Loucy (cell line): Measurements from ENCODE around the gene CNTNAP2.

ENCODE experiments used
- H2AFZ ChIP-seq: fragments of 200-600 bp; sonication (generic); 2 replicates; pipeline ENCODE4 v1.6.0; 2016; ENCODE audit warnings: antibody characterized with exemption, mild to moderate bottlenecking, low read length, moderate library complexity
- H3F3A ChIP-seq: fragments of 200-600 bp; 2 replicates; pipeline ENCODE4 v1.6.0; 2016; ENCODE audit warnings: antibody characterized with exemption, low read depth, mild to moderate bottlenecking
- H3K27me3 ChIP-seq: fragments of 200-600 bp; sonication (generic); 2 replicates; pipeline ENCODE4 v1.6.1; 2014; ENCODE audit warnings: low read length, mild to moderate bottlenecking; ENCODE audit not compliant: insufficient read depth, poor library complexity, severe bottlenecking
- H3K36me3 ChIP-seq: fragments of 200-600 bp; sonication (generic); 2 replicates; pipeline ENCODE4 v1.6.1; 2016; ENCODE audit warnings: low read length; ENCODE audit not compliant: insufficient read depth
- H3K4me1 ChIP-seq: fragments of 200-600 bp; sonication (generic); 2 replicates; pipeline ENCODE4 v1.5.1; 2014; ENCODE audit warnings: low read length, mild to moderate bottlenecking; ENCODE audit not compliant: insufficient read depth, poor library complexity, severe bottlenecking
- H3K4me2 ChIP-seq: fragments of 200-600 bp; sonication (generic); 2 replicates; pipeline ENCODE4 v1.6.0; 2014; ENCODE audit warnings: antibody characterized with exemption, low read length, low read depth, mild to moderate bottlenecking; ENCODE audit not compliant: poor library complexity, severe bottlenecking
- H3K4me3 ChIP-seq: fragments of 200-600 bp; sonication (generic); 2 replicates; pipeline ENCODE4 v1.5.1; 2014; ENCODE audit warnings: low read length, mild to moderate bottlenecking, mixed read lengths; ENCODE audit not compliant: poor library complexity, severe bottlenecking
- H3K79me2 ChIP-seq: fragments of 200-600 bp; sonication (generic); 2 replicates; pipeline ENCODE4 v1.6.1; 2014; ENCODE audit warnings: low read length; ENCODE audit not compliant: insufficient read depth
- H3K9ac ChIP-seq: fragments of 200-600 bp; sonication (generic); 2 replicates; pipeline ENCODE4 v1.6.0; 2014; ENCODE audit warnings: mild to moderate bottlenecking, low read depth, low read length, moderate library complexity; ENCODE audit not compliant: poor library complexity, severe bottlenecking
- H3K9me2 ChIP-seq: fragments of 200-600 bp; sonication (generic); replicated peaks from 2 replicates; pipeline ENCODE4 v1.6.1; 2016; ENCODE audit warnings: low read depth, low read length, mixed read lengths
- H3K9me3 ChIP-seq: fragments of 200-600 bp; sonication (generic); 2 replicates; pipeline ENCODE4 v1.6.1; 2014; ENCODE audit warnings: mild to moderate bottlenecking, antibody characterized with exemption, low read length, low read depth; ENCODE audit not compliant: insufficient read depth
- H4K20me1 ChIP-seq: fragments of 200-600 bp; sonication (generic); 2 replicates; pipeline ENCODE4 v1.6.0; 2014; ENCODE audit warnings: antibody characterized with exemption, low read length, mild to moderate bottlenecking; ENCODE audit not compliant: insufficient read depth, poor library complexity, severe bottlenecking
- EZH2phosphoT487 ChIP-seq: fragments of 200-600 bp; IDR thresholded peaks from 2 replicates; pipeline ENCODE4 v1.6.1; 2018; ENCODE audit warnings: antibody characterized with exemption, mild to moderate bottlenecking, moderate library complexity, borderline replicate concordance
- TF ChIP-seq, protein P1 (sequence below): fragments of 200-600 bp; sonication (generic); conservative IDR thresholded peaks from 2 replicates; pipeline ENCODE4 v1.5.1; 2014; ENCODE audit warnings: mild to moderate bottlenecking, antibody characterized with exemption, low read length

Gene CNTNAP2

DNA sequence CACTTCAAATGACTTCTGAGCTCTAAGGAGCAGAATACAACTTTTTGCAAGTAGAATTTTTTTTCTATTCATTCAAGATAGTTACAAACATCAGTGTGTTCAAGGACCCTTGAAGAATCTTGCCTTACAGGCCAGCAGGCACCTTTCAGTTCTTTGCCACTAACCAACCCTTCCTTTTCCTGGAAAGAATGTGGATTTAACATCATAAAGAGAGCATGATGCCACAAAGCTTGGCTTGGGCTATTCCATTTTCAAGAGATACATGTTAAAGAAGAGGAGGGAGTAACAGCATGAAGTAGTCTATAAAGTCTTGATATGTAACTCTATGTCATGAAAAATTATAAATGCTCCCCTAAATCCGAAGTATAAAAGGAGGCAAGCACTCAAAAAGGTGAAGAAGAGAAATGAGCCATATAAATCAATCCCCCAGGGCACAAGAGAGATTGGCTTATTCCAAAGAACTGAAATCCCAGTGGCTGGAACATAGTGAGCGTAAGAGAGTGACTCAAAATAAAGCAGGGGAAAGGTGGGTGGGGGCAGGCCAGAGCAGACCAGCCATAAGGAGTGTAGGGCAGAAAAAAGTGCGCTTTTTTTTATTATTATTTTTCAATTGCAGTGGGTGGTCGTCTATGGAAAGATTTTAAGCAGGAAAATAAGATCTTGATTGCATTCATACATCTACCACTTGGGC lies 1448.3 kb downstream of the CNTNAP2 start:
- no peaks in the 10 kb centered on the region for H3F3A ChIP-seq
- no peaks in the 10 kb centered on the region for H3K27me3 ChIP-seq
- H3K9me2 ChIP-seq = no peaks in the 10 kb centered on the region
- no peak overlapping the region for H3K9ac ChIP-seq
- H3K4me3 ChIP-seq = no peak overlapping the region
- H4K20me1 ChIP-seq = no peaks in the 10 kb centered on the region
- H3K79me2 ChIP-seq = no peaks in the 10 kb centered on the region
- no peak overlapping the region for H3K4me2 ChIP-seq
- no peak for TF ChIP-seq EZH2phosphoT487
- TF ChIP-seq, protein P1, sequence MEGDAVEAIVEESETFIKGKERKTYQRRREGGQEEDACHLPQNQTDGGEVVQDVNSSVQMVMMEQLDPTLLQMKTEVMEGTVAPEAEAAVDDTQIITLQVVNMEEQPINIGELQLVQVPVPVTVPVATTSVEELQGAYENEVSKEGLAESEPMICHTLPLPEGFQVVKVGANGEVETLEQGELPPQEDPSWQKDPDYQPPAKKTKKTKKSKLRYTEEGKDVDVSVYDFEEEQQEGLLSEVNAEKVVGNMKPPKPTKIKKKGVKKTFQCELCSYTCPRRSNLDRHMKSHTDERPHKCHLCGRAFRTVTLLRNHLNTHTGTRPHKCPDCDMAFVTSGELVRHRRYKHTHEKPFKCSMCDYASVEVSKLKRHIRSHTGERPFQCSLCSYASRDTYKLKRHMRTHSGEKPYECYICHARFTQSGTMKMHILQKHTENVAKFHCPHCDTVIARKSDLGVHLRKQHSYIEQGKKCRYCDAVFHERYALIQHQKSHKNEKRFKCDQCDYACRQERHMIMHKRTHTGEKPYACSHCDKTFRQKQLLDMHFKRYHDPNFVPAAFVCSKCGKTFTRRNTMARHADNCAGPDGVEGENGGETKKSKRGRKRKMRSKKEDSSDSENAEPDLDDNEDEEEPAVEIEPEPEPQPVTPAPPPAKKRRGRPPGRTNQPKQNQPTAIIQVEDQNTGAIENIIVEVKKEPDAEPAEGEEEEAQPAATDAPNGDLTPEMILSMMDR = no peak
- no peaks in the 10 kb centered on the region for H3K4me1 ChIP-seq
- no peaks in the 10 kb centered on the region for H3K36me3 ChIP-seq
- H3K9me3 ChIP-seq = no peaks in the 10 kb centered on the region; the same call in 1 of the 2 replicates
- H2AFZ ChIP-seq = no peak overlapping the region

DNA sequence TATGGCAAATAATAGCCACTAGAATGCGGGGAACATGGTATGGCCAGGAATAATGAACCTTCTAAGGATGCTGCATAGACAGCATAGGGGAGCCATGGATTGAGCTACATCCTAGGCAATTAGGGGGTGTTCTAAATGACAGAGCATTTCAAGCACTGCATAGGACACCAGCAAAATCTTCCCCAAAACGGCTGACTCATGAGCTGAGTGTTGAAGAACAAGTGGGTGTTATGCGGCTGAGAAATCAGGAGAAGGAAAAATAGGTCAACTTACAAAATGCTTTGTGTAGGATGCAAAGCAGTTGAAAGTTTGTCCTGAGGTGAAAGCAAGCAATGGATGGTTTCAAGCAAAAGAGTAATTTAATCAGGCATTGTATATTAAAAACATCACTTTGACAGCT lies 1450.4 kb downstream of the CNTNAP2 start:
- Histone ChIP-seq H4K20me1 (no peaks in the 10 kb centered on the region), H2AFZ (no peak overlapping the region), H3K4me3 (no peak overlapping the region), H3K9ac (no peak overlapping the region), H3K79me2 (no peaks in the 10 kb centered on the region), H3K27me3 (no peaks in the 10 kb centered on the region), H3F3A (no peaks in the 10 kb centered on the region), H3K4me1 (no peaks in the 10 kb centered on the region), H3K9me3 (no peaks in the 10 kb centered on the region; the same call in 1 of the 2 replicates), H3K36me3 (no peaks in the 10 kb centered on the region), H3K9me2 (no peaks in the 10 kb centered on the region), H3K4me2 (no peak overlapping the region)
- TF ChIP-seq, protein P1 = no peak
- no peak for TF ChIP-seq EZH2phosphoT487

DNA sequence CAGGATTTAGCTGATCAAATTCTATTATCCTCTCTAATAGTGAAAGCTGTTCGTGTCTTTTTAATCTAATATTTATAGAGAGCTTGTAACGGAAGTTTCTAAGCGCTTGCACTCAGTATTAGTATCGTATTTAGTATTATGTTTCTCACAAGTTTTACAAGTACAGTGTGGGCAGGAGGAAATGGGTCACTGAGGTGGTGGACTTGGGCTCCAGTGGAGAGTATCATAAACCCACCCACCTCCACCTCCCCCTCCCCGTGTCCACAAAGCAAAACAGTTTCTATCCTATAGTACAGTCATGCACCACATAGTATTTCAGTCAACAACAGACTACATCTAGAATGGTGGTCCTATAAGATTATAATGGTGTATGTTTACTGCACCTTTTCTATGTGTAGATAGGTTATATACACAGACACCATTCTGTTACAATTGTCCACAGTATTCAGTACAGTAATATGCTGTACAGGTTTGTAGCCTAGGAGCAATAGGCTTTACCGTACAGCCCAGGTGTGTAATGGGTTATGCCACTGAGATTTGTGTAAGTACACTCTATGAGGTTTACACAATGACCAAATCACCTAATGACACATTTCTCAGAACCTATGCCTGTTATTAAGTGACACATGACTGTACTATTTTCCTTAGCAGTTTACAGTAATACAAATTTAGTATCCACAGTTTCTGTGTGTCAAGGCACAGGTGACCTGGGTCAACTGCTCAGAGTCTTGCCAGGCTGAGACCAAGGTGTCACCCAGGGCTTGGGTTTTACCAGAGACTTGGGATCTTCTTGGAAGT lies 1452.7 kb downstream of the CNTNAP2 start:
- Histone ChIP-seq H3K9me3 (no peaks in the 10 kb centered on the region; the same call in 1 of the 2 replicates), H2AFZ (no peak overlapping the region), H3K4me1 (no peaks in the 10 kb centered on the region), H3K9me2 (no peaks in the 10 kb centered on the region), H3F3A (no peaks in the 10 kb centered on the region), H3K4me3 (no peak overlapping the region), H3K9ac (no peak overlapping the region), H3K27me3 (no peaks in the 10 kb centered on the region), H3K4me2 (no peak overlapping the region), H4K20me1 (no peaks in the 10 kb centered on the region), H3K36me3 (no peaks in the 10 kb centered on the region), H3K79me2 (no peaks in the 10 kb centered on the region)
- TF ChIP-seq EZH2phosphoT487 = no peak
- TF ChIP-seq, protein P1 = no peak
